B cell (primary cell): ENCODE results near the gene ROPN1B.
"Not testable (repeated sequence)": the region's sequence is repeated elsewhere in the genome, so short reads cannot be mapped to it uniquely, and the experiment has no call there.

ENCODE experiments used
- CTCF ChIP-seq: fragments of 200-600 bp; IDR thresholded peaks from one replicate; pipeline ENCODE4 v1.8.0; 2022; ENCODE audit warnings: antibody characterized with exemption, mild to moderate bottlenecking
- EZH2 ChIP-seq: IDR thresholded peaks from 2 replicates; pipeline ENCODE4 v1.6.1; 2012; ENCODE audit warnings: borderline replicate concordance, low read depth, mild to moderate bottlenecking, moderate library complexity, low read length; ENCODE audit not compliant: insufficient read depth, poor library complexity, severe bottlenecking

DNA sequence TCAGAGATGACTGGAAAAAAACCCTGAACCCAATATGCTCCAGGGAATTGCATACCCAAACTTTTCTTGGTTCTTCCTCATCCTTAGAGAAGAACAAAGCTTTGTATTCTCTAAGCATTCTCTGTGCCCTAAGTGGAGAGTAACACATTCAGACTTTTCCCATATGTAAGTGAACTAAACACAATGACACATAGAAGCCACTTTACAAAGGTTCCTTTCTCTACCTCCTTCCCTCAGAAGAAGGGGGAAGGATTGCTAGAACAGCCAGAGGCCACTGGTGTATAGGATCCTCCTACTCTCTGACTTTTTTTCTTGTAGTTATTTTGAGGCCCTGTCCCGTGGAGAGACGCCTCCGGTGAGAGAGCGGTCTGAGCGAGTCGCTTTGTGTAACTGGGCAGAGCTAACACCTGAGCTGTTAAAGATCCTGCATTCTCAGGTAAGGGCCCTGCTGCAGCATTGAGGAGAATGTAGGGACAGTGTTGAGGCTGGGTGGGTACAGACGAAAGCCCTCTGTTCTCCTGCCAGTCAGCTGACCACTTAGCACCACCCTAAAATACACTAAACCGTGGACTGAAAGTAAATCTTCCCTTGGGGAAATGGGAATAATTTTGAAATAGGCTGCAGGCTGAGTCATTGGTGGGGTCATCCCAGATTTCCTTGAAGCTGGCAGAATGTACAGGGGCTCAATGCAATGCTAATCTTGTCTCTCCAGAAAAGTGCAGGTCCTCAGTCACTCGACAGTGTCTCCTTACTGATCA lies 6.4 kb downstream of the ROPN1B start:
- TF ChIP-seq CTCF, EZH2: not testable (repeated sequence)
